Stomach (tissue), 9 donors: ENCODE results near the gene PANK4. TPM values are rescaled to one million over a fixed set of nuclear protein-coding genes. Genes with fewer than 3 reads are reported as not detected.

Experiments
- DNase-seq, 2 donors: peaks; one replicate each; pipeline versions ENCODE4 v3.0.0 to v3.0.0-alpha.2; 2013 to 2019
- H3K27ac ChIP-seq, 5 donors: fragments of 200-600 bp in 4 of 5; sonication (generic) in 4 of 5; one replicate each; pipeline ENCODE4 v1.5.1; 2013 to 2019; ENCODE audit warnings: mild to moderate bottlenecking in 1 of 5, moderate library complexity in 1 of 5
- H3K27me3 ChIP-seq, 3 donors: fragments of 200-600 bp; sonication (generic); one replicate each; pipeline ENCODE4 v1.5.1; 2017 to 2019; ENCODE audit warnings: mixed run types in 1 of 3
- H3K36me3 ChIP-seq, 4 donors: fragments of 200-600 bp; sonication (generic); 1 replicate in 3 of 4; 2 replicates in 1 of 4; pipeline ENCODE4 v1.5.1; 2016 to 2019
- H3K4me1 ChIP-seq, 4 donors: fragments of 200-600 bp; sonication (generic); one replicate each; pipeline ENCODE4 v1.5.1; 2016 to 2019
- H3K4me3 ChIP-seq, 4 donors: fragments of 200-600 bp; sonication (generic) in 3 of 4; one replicate each; pipeline ENCODE4 v1.5.1; 2016 to 2019; ENCODE audit warnings: mild to moderate bottlenecking in 1 of 4
- H3K9me3 ChIP-seq, 4 donors: fragments of 200-600 bp; sonication (generic); one replicate each; pipeline ENCODE4 v1.5.1; 2016 to 2019
- EP300 ChIP-seq: sonication (generic); formaldehyde crosslinking; IDR thresholded peaks from one replicate; pipeline ENCODE4 v1.6.1; 2017; ENCODE audit warnings: antibody characterized with exemption
- POLR2A ChIP-seq, 4 donors: fragments of 450-650 bp; IDR thresholded peaks; one replicate each; pipeline ENCODE4 v1.6.1; 2016; ENCODE audit warnings: antibody characterized with exemption in 4 of 4, control low read depth in 2 of 4, mild to moderate bottlenecking in 1 of 4, moderate library complexity in 1 of 4
- POLR2AphosphoS5 ChIP-seq, 3 donors: sonication (generic); formaldehyde crosslinking; IDR thresholded peaks; one replicate each; pipeline ENCODE4 v1.6.1; 2016; ENCODE audit warnings: antibody characterized with exemption in 3 of 3
- WGBS, 5 donors: extraction: QIAGEN DNeasy Blood & Tissue Kit in 3 of 5; methylation state at CpG; one replicate each; pipeline versions ENCODE4 v1.1.5 to v1.1.7; 2013 to 2018; 5-methylcytosine and 5-hydroxymethylcytosine counted together
- intact Hi-C: fragments of 100-400 bp; cut with DNase I; formaldehyde crosslinking; loops from one replicate; pipeline ENCODE4 v1.15.1; 2023; ENCODE audit warnings: low total_unique reads
- polyA plus RNA-seq, 3 donors: library from polyadenylated mRNA; stranded (reverse); fragments of 200-250 nt; gene quantifications; one replicate each; pipeline ENCODE4 v1.2.3, GENCODE V29; 2013
- total RNA-seq, 5 donors: library from RNA; depleted of rRNA; stranded (reverse); fragments of >200 nt; gene quantifications; one replicate each; pipeline versions ENCODE4 v1.1.0 to v1.2.3, GENCODE V29; 2014 to 2016
- TF ChIP-seq, protein P1 (sequence below), 7 experiments: fragments of 450-650 bp in 4 of 7; fragments of 200-600 bp in 3 of 7; sonication (generic) in 3 of 7; IDR thresholded peaks; one replicate each; pipeline ENCODE4 v1.5.1; 2016 to 2019; ENCODE audit warnings: antibody characterized with exemption in 7 of 7, control low read depth in 2 of 7, mild to moderate bottlenecking in 1 of 7
- donor health status: healthy with polysubstance abuse.
- donor health status: Bipolar disorder and iron deficiency.
- donor health status: healthy.

The PANK4 gene
- total and polyA plus RNA-seq, 8 donors: 6.4 to 86.0 (median 19.5) TPM

- Histone ChIP-seq H3K36me3 (no peaks in the 10 kb centered on the region), H3K9me3 (no peaks in the 10 kb centered on the region), H3K27me3 (peaks cover 0 to 35% (median 0%) of the 10 kb centered on the region in 3 donors), H3K27ac (no peak overlapping the region), H3K4me3 (no peak overlapping the region), H3K4me1 (peaks cover 0 to 28% (median 15%) of the 10 kb centered on the region in 4 donors)
- TF ChIP-seq POLR2AphosphoS5 (IDR thresholded peaks at IDR 0.05): no peak
- no peak for TF ChIP-seq POLR2A (IDR thresholded peaks at IDR 0.05)
- TF ChIP-seq EP300: no peak
- TF ChIP-seq, protein P1, sequence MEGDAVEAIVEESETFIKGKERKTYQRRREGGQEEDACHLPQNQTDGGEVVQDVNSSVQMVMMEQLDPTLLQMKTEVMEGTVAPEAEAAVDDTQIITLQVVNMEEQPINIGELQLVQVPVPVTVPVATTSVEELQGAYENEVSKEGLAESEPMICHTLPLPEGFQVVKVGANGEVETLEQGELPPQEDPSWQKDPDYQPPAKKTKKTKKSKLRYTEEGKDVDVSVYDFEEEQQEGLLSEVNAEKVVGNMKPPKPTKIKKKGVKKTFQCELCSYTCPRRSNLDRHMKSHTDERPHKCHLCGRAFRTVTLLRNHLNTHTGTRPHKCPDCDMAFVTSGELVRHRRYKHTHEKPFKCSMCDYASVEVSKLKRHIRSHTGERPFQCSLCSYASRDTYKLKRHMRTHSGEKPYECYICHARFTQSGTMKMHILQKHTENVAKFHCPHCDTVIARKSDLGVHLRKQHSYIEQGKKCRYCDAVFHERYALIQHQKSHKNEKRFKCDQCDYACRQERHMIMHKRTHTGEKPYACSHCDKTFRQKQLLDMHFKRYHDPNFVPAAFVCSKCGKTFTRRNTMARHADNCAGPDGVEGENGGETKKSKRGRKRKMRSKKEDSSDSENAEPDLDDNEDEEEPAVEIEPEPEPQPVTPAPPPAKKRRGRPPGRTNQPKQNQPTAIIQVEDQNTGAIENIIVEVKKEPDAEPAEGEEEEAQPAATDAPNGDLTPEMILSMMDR (IDR thresholded peaks at IDR 0.05): no peak
- 73 to 84% (median 82%) methylated on average over 14 to 20 of the region's 20 CpGs for WGBS, 5 donors
- intact Hi-C loops: no loop called here
- no peak for DNase-seq
Observed at GRCh38 chr1:2479186-2479585, 47.2 kb downstream of the PANK4 start.

DNA sequence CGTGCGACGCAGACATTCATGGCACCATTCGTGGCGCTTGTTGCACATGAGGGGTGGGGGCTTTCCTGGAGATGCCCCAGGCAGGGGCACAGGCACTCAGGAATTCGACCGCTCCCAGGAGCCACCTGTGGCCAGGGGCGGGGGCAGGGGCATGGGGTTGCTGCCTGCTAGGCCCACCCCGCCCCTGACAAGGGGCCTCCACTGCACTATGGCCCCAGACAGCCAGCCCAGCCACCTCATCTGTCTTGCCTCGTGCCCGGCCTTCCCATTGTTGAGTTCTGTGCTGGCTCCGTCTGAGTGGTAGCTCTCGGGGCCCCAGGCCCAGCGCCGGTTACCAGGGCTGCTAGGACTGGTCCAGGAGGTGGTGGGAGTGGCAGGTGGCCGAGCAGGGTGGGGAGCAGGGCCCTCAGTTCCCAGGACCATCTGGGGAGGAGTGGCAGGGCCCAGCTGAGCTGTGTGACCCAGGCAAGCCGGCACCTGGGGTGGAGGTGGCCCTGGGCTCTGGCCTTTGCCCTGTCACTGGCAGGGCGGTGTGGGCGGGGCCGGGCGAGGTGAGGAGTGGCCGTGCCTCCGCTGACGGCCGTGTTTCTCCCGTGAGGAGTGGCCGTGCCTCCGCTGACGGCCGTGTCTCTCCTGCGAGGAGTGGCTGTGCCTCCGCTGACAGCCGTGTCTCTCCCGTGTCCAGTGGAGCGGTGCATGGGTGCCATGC is 48.5 kb downstream of the PANK4 start:
- DNase-seq: peak in 1 of 2 donors; percentile 29

GRCh38 chr1:2477309-2477708 is 49.1 kb downstream of the PANK4 start:
- no peak overlapping the region for H3K4me3 ChIP-seq
- peaks cover 0 to 53% (median 0%) of the 10 kb centered on the region in 3 donors for H3K27me3 ChIP-seq
- H3K36me3 ChIP-seq: no peaks in the 10 kb centered on the region
- no peak for DNase-seq
- intact Hi-C loops: no loop called here
- H3K9me3 ChIP-seq: no peaks in the 10 kb centered on the region
- H3K4me1 ChIP-seq: peaks cover 0 to 28% (median 15%) of the 10 kb centered on the region in 4 donors
- TF ChIP-seq POLR2A (IDR thresholded peaks at IDR 0.05) (no peak), EP300 (no peak), POLR2AphosphoS5 (IDR thresholded peaks at IDR 0.05) (no peak)
- TF ChIP-seq, protein P1 (IDR thresholded peaks at IDR 0.05): no peak
- WGBS, 5 donors: 76 to 83% (median 78%) methylated on average over 12 of the region's 12 CpGs
- no peak overlapping the region for H3K27ac ChIP-seq

More for the DNA sequence above, 48.5 kb downstream of the PANK4 start:
- Histone ChIP-seq H3K4me3 (no peak overlapping the region), H3K27ac (no peak overlapping the region), H3K36me3 (no peaks in the 10 kb centered on the region), H3K27me3 (peaks cover 0 to 47% (median 0%) of the 10 kb centered on the region in 3 donors), H3K9me3 (no peaks in the 10 kb centered on the region), H3K4me1 (peaks cover 0 to 28% (median 15%) of the 10 kb centered on the region in 4 donors)
- intact Hi-C loops: no loop called here
- TF ChIP-seq POLR2A (IDR thresholded peaks at IDR 0.05) (no peak), POLR2AphosphoS5 (IDR thresholded peaks at IDR 0.05) (no peak), EP300 (no peak)
- TF ChIP-seq, protein P1 (IDR thresholded peaks at IDR 0.05): no peak
- 53 to 75% (median 55%) methylated on average over 22 to 35 of the region's 35 CpGs for WGBS, 5 donors

DNA sequence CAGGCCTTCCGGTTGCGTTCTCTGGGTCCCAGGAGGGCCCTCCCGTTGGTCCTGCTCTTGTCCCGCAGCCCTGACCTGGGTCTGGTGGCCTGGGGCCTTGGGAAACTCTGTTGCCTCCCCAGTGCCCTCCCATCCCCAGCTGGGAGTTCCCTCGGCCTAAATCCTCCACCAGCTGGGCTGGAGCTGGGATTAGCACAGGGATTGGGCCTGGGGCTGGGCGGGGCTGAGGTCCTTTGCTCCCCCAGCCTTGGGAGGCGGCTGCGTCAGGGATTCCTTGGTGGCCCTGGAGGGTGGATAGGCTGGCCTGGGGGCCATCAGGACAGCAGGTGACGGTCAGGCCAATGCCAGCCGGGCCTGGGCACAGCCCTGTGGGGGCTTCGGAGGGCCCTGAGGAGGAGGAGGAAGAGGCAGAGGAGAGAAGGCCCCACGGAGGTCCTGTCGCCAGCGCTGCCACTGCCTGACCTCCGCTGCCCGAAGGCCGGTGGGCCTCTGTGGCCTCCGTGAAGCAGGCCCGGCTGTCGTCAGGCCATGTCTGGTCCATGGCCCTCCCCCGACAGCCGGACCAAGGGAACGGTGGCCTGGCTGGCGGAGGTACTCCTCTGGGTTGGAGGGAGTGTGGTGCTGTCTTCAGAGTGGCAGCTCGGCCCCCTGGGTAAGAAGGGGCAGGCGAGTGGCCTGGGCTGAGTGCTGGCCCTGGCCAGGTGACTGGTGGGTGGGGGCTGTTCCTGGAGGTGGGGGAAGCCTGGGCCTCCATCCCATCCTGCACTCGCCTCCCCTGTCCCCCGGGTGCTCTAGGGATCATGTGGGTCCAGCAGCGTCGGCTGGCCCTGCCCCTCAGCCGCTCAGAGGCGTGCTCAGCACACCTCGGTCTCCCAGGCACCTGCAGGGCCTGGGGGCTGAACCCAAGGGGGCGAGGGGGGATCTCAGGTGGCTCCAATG is 50.1 kb downstream of the PANK4 start, which contains the start of gene PLCH2:
PLCH2 (plus strand) TSS at position 229 of the 939 bp plus-strand sequence; CDS start at position 529, 300 bp downstream.
- 83 to 89% (median 89%) methylated on average over 19 to 34 of the region's 34 CpGs for WGBS, 5 donors
- intact Hi-C loops: no loop called here
- Histone ChIP-seq H3K4me3 (no peak within 1 kb of the TSS), H3K27ac (no peak within 1 kb of the TSS), H3K4me1 (peaks cover 0 to 18% (median 10%) of the 10 kb centered on the region in 4 donors), H3K36me3 (no peaks in the 10 kb centered on the region), H3K9me3 (no peaks in the 10 kb centered on the region), H3K27me3 (peaks cover 0 to 63% (median 0%) of the 10 kb centered on the region in 3 donors)
- TF ChIP-seq, protein P1 (IDR thresholded peaks at IDR 0.05): no peak
- TF ChIP-seq POLR2AphosphoS5 (IDR thresholded peaks at IDR 0.05) (no peak), POLR2A (IDR thresholded peaks at IDR 0.05) (no peak), EP300 (no peak)
- DNase-seq: no peak
